ENCODE measurements around the gene TMEM245. TPM values are rescaled to one million over a fixed set of nuclear protein-coding genes. Genes with fewer than 3 reads are reported as not detected.
A peak's percentile ranks its signal among the peaks of the same experiment; 100 is the strongest.

Gene TMEM245
- total and polyA plus RNA-seq, 7 donors: 1.8 to 105 (median 90.7) TPM

DNA sequence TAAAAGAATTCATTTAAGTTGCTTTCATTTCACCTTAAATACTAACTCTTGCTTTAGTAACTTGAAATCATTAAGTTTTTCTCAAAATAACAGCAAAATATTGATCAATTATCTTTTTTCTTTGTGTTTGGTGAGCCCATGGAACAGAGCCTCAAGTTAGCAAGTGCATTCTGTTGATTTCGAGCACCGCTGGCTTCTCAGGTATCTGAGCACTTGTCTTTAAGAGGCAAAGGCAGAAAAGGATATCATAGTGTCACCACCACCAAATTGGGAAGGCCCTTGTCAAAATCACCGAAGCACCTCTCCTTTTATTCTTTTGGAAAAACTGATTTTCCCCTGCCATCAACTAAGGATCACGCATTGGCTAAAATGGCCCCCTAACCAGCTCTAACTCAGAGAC is 89.3 kb downstream of the TMEM245 start:
- intact Hi-C loops (cut with DNase I): no loop called here
- TF ChIP-seq, protein P1, sequence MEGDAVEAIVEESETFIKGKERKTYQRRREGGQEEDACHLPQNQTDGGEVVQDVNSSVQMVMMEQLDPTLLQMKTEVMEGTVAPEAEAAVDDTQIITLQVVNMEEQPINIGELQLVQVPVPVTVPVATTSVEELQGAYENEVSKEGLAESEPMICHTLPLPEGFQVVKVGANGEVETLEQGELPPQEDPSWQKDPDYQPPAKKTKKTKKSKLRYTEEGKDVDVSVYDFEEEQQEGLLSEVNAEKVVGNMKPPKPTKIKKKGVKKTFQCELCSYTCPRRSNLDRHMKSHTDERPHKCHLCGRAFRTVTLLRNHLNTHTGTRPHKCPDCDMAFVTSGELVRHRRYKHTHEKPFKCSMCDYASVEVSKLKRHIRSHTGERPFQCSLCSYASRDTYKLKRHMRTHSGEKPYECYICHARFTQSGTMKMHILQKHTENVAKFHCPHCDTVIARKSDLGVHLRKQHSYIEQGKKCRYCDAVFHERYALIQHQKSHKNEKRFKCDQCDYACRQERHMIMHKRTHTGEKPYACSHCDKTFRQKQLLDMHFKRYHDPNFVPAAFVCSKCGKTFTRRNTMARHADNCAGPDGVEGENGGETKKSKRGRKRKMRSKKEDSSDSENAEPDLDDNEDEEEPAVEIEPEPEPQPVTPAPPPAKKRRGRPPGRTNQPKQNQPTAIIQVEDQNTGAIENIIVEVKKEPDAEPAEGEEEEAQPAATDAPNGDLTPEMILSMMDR (IDR thresholded peaks at IDR 0.05): no peak
- TF ChIP-seq POLR2AphosphoS5 (IDR thresholded peaks at IDR 0.05): no peak
- TF ChIP-seq POLR2A (IDR thresholded peaks at IDR 0.05): no peak
- TF ChIP-seq EP300 (IDR thresholded peaks at IDR 0.05): no peak
- peaks cover 0 to 31% (median 22%) of the 10 kb centered on the region in 4 donors for H3K4me1 ChIP-seq
- H3K4me3 ChIP-seq: no peak overlapping the region
- H3K27ac ChIP-seq: no peak overlapping the region
- WGBS, 2 donors: 92 to 97% methylated on average over 4 of the region's 4 CpGs
- H3K36me3 ChIP-seq: peaks cover 0 to 33% (median 6%) of the 10 kb centered on the region in 4 donors
- no peaks in the 10 kb centered on the region for H3K9me3 ChIP-seq
- no peaks in the 10 kb centered on the region for H3K27me3 ChIP-seq
- no peak for DNase-seq

DNA sequence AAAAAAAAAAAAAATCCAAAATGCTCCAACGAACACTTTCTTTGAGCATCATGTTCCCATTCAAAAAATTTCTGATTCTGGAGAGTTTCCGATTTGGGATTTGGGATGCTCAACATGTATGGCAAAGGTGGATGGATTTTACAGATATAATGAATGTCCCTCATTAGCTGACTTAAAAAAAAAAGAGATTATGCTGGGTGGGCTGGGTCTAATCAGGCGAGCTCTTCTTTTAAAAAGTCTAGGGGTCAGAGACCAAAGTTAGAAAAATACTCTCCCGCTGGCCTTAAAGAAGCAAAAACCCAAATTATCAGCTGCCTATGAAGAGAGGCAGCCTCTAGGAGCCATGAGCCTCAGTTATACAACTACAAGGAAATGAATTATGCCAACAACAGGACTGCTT is 91.3 kb downstream of the TMEM245 start:
- Histone ChIP-seq H3K4me3 (no peak overlapping the region), H3K9me3 (no peaks in the 10 kb centered on the region), H3K36me3 (peaks cover 0 to 17% (median 4%) of the 10 kb centered on the region in 4 donors), H3K4me1 (peaks cover 0 to 32% (median 21%) of the 10 kb centered on the region in 4 donors), H3K27ac (no peak overlapping the region), H3K27me3 (no peaks in the 10 kb centered on the region)
- DNase-seq: no peak
- 97 to 98% methylated on average over 4 of the region's 4 CpGs for WGBS, 2 donors
- intact Hi-C loops (cut with DNase I): no loop called here
- TF ChIP-seq POLR2AphosphoS5 (IDR thresholded peaks at IDR 0.05): no peak
- TF ChIP-seq, protein P1 (IDR thresholded peaks at IDR 0.05): no peak
- TF ChIP-seq POLR2A (IDR thresholded peaks at IDR 0.05): no peak
- no peak for TF ChIP-seq EP300 (IDR thresholded peaks at IDR 0.05)

DNA sequence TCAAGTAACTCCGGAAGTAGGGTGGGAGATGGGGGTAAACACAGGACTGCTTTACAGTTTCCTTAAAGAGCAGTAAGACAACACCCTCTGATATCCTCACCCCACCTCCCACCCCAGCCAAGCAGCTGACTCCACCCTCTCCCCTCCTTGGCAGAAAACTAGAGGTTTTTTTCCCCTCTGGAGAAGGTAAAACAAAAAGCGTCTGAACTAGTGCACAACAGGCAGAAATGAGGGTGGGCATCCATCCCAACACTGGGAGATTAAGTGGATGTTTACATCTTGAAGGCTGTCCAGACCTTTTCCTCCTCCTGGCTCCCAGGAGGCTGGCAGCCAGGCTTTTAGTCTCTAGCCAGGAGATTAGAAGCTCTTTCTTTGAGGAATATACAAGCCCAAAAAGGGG is 92.6 kb downstream of the TMEM245 start:
- no peak for DNase-seq
- peak in 2 of 4 donors; percentile 22 to 60 for TF ChIP-seq POLR2AphosphoS5 (IDR thresholded peaks at IDR 0.05)
- TF ChIP-seq, protein P1 (IDR thresholded peaks at IDR 0.05): no peak

DNA sequence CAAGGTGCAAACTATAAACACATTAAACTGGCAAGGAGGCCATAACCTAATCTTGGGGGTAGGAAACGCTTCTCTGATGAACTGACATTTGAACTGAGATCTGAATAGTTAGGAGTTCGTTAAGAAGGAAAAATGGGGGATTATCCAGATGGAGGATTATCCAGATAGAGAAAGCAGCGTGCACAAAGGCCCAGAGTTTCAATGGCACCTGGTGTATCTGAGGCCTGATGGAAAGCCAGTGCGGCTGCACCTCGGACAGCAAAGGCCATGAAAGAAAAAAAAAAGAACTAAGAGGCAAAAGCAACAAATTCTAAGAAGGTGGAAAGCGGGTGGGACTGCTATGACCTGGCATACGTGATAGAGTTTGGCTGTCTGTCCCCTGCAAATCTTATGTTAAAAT is 93.4 kb downstream of the TMEM245 start:
- TF ChIP-seq POLR2AphosphoS5 (IDR thresholded peaks at IDR 0.05) (no peak), POLR2A (IDR thresholded peaks at IDR 0.05) (no peak), EP300 (IDR thresholded peaks at IDR 0.05) (no peak)
- TF ChIP-seq, protein P1 (IDR thresholded peaks at IDR 0.05): no peak
- no peak for DNase-seq
- H3K36me3 ChIP-seq: no peaks in the 10 kb centered on the region
- no peak overlapping the region for H3K4me3 ChIP-seq
- no peaks in the 10 kb centered on the region for H3K9me3 ChIP-seq
- intact Hi-C loops (cut with DNase I): no loop called here
- peaks cover 0 to 32% (median 21%) of the 10 kb centered on the region in 4 donors for H3K4me1 ChIP-seq
- no peaks in the 10 kb centered on the region for H3K27me3 ChIP-seq
- WGBS, 2 donors: 92 to 94% methylated on average over 7 of the region's 7 CpGs
- H3K27ac ChIP-seq: peak overlapping the region in 3 of 4 donors; percentile 23 to 69 (median 62)

More for the DNA sequence above, 92.6 kb downstream of the TMEM245 start:
- Histone ChIP-seq H3K27me3 (no peaks in the 10 kb centered on the region), H3K36me3 (peaks cover 0 to 6% (median 0%) of the 10 kb centered on the region in 4 donors), H3K4me3 (no peak overlapping the region), H3K9me3 (no peaks in the 10 kb centered on the region), H3K27ac (peak overlapping the region; percentile 23 to 69 (median 58)), H3K4me1 (peaks cover 0 to 32% (median 21%) of the 10 kb centered on the region in 4 donors)
- intact Hi-C loops (cut with DNase I): no loop called here
- WGBS, 2 donors: 67 to 79% methylated on average over 2 of the region's 2 CpGs

DNA sequence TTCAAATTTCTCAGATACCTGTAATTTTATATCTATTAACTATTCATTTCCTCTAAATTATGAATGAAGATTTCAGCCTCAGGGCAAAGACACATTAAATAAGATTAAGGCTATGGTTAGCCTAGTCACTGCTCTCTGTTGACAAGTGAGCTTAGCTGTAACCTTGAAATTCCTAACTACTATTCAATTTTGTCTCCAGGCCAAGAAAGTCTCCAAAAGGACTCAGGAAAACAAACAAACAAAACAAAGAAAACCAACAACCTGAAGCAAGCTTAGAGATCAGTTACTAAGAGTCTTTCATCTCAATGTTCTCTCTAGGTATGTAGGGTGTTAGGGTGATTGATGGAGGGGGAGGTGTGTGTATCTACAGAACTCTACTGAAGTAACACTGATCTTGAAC is 96.9 kb downstream of the TMEM245 start:
- intact Hi-C loops (cut with DNase I): no loop called here
- H3K4me1 ChIP-seq: peaks cover 0 to 32% (median 21%) of the 10 kb centered on the region in 4 donors

More for the DNA sequence above, 96.9 kb downstream of the TMEM245 start:
- Histone ChIP-seq H3K27me3 (no peaks in the 10 kb centered on the region), H3K4me3 (no peak overlapping the region), H3K36me3 (peaks cover 0 to 25% (median 0%) of the 10 kb centered on the region in 4 donors), H3K27ac (no peak overlapping the region), H3K9me3 (no peaks in the 10 kb centered on the region)
- TF ChIP-seq POLR2AphosphoS5 (IDR thresholded peaks at IDR 0.05): no peak
- TF ChIP-seq POLR2A (IDR thresholded peaks at IDR 0.05): no peak
- TF ChIP-seq, protein P1 (IDR thresholded peaks at IDR 0.05): no peak
- DNase-seq: no peak

All from sigmoid colon (tissue), 7 donors.